Measurements from ENCODE around the gene FUCA2. TPM values are rescaled to one million over a fixed set of nuclear protein-coding genes. Genes with fewer than 3 reads are reported as not detected.

FUCA2 gene, protein sequence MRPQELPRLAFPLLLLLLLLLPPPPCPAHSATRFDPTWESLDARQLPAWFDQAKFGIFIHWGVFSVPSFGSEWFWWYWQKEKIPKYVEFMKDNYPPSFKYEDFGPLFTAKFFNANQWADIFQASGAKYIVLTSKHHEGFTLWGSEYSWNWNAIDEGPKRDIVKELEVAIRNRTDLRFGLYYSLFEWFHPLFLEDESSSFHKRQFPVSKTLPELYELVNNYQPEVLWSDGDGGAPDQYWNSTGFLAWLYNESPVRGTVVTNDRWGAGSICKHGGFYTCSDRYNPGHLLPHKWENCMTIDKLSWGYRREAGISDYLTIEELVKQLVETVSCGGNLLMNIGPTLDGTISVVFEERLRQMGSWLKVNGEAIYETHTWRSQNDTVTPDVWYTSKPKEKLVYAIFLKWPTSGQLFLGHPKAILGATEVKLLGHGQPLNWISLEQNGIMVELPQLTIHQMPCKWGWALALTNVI
- 10 to 100 TPM; 34.1 to 36.6 TPM for total RNA-seq
- 10 to 100 TPM; 17.4 to 19.6 TPM for polyA plus RNA-seq
- long read RNA-seq, donor 1, transcript FUCA2-201 (7 exons, 2,356 nt): major isoform, 200 of 245 reads
- long read RNA-seq, donor 1, partial matches to known transcripts: 18 of 245 reads
- long read RNA-seq, donor 1, other reads (novel, unspliced or antisense): 27 of 245 reads
- long read RNA-seq, donor 2, transcript FUCA2-201 (7 exons, 2,356 nt): major isoform, 44 of 63 reads
- long read RNA-seq, donor 2, partial matches to known transcripts: 2 of 63 reads
- long read RNA-seq, donor 2, other reads (novel, unspliced or antisense): 17 of 63 reads

DNA sequence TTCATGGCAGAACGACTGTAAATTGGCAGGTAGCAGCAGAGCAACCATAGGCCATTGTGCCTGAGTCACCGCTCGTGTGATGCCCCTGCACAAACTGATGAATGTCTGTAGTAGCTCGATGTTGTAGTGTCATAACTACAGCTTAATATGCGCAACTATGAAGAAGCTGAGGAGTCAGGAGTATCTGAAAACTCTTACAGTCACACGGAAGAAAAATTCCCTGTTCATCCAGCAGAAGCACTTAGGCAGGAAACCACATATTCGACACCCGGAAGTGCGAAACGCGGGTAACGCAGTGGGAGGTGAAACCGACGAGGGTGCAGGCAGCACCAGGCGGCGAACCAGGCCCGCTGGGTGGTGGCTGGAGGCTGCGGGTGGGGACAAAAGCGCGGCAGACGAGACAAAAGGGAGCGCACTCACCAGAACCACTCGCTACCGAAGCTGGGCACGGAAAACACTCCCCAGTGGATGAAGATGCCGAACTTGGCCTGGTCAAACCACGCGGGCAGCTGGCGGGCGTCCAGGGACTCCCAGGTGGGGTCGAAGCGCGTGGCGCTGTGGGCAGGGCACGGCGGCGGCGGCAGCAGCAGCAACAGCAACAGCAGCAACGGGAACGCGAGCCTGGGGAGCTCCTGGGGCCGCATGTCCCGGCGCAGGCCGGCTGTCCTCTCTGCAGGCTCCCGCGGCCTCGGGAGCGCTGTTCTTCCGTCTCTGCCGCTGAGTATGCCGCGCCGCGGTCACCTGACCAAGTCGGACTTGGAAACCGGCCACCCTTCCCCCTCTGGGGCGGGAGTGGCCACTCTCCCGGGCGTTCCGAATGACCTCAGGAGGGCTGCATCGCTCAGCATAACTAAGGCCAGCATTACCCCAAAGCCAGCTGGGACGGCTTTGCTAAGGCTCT, at the start of gene FUCA2:
Gene FUCA2, minus strand, starts transcription at position 730 of the 901 bp plus-strand sequence. Its CDS starts 86 bp downstream, at position 644.
- peak; percentile 96 for ATAC-seq (ENCODE audit: low FRiP score)
- H3K9me3 ChIP-seq (ENCODE audit: control insufficient read depth, low read length): no peaks in the 10 kb centered on the region
- no peaks in the 10 kb centered on the region for H3K4me1 ChIP-seq (ENCODE audit: control insufficient read depth in 1 of 2, insufficient read depth in 2 of 2, low read length in 2 of 2)
- H3K27ac ChIP-seq (ENCODE audit: low read depth in 1 of 2, low read length in 2 of 2): peak within 1 kb of the TSS in 1 of 2 donors; percentile 68
- no peaks in the 10 kb centered on the region for H3K27me3 ChIP-seq (ENCODE audit: control insufficient read depth in 1 of 2, insufficient read depth in 2 of 2, low read length in 1 of 2)
- intact Hi-C loops (cut with DNase I): no loop called here
- peak; percentile 97 for DNase-seq
- H3K36me3 ChIP-seq (ENCODE audit: control insufficient read depth in 1 of 2, insufficient read depth in 2 of 2, low read length in 1 of 2): peaks cover 0 to 2% of the 10 kb centered on the region in 2 donors
- 2 to 3% methylated on average over 37 to 63 of the region's 63 CpGs for WGBS, 2 donors
- peak within 1 kb of the TSS; percentile 27 to 53 for H3K4me3 ChIP-seq (ENCODE audit: low read length in 2 of 2)

DNA sequence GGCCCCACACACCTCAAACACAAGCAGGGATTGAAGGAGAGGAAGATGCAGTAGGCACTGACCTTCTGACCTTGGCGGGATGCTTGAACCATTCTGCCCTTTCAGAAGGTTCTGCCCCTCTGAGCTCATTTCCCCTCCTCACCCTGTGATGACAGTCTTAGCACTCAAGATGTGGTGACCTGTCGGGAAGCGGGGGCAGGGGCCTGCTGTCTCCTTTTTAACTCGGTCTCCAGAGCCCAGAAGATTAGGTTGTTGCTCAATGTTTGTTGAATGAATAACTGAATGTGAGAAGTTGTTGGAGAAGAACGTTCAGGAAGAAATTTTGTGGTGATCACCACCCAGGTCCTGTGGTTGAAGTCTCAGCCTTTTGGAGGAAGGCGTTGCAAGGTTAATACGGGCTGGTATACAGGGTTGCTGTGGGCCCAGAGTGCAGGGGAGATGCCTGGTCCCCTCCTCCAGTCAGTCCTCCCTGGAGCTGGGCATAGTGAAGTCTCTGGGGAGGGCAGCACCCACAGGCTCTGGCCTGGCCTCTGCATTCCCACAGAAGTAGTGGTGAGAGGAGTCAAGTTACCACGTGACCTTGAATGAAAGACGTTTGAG, 49.7 kb upstream of the FUCA2 start:
- Histone ChIP-seq H3K27me3 (ENCODE audit: control insufficient read depth in 1 of 2, insufficient read depth in 2 of 2, low read length in 1 of 2) (no peaks in the 10 kb centered on the region), H3K4me3 (ENCODE audit: low read length in 2 of 2) (no peak overlapping the region), H3K9me3 (ENCODE audit: control insufficient read depth, low read length) (no peaks in the 10 kb centered on the region), H3K36me3 (ENCODE audit: control insufficient read depth in 1 of 2, insufficient read depth in 2 of 2, low read length in 1 of 2) (no peaks in the 10 kb centered on the region), H3K27ac (ENCODE audit: low read depth in 1 of 2, low read length in 2 of 2) (no peak overlapping the region), H3K4me1 (ENCODE audit: control insufficient read depth in 1 of 2, insufficient read depth in 2 of 2, low read length in 2 of 2) (no peaks in the 10 kb centered on the region)
- DNase-seq (no peak), ATAC-seq (ENCODE audit: low FRiP score) (no peak)
- intact Hi-C loops (cut with DNase I): no loop called here
- WGBS, 2 donors: 89 to 92% methylated on average over 9 of the region's 9 CpGs

DNA sequence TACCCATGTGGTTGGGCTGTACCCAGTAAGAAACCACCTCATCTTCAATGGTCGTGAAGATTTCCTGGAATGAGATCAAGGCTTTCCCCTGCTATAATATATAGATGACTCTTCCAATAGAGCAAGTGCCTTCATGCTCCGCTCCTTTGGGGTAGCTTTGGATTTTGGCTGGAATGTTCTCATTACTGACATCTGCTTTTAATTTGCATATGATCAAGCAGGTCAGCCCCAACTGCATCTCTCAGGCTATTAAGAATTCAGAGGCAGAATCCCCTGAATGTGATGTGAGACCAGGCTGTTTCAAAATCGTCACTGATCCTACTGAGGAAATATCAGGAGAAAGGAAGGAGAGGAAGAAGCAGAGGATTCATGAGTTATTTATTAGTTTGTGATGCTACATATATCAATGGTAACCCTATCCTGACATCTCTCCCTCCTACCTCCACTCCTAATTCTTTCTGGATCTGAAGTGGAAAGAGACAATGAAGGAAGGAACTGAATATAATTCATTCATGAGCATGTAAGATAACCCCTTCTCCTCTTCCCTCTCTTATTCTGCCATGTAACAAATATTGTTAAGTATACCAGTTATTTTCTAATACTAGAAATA, 47.6 kb upstream of the FUCA2 start:
- DNase-seq: no peak
- ATAC-seq (ENCODE audit: low FRiP score): no peak
- H3K27ac ChIP-seq (ENCODE audit: low read depth in 1 of 2, low read length in 2 of 2): no peak overlapping the region
- WGBS, 2 donors: 80 to 85% methylated on average over 3 of the region's 3 CpGs
- no peak overlapping the region for H3K4me3 ChIP-seq (ENCODE audit: low read length in 2 of 2)
- no peaks in the 10 kb centered on the region for H3K27me3 ChIP-seq (ENCODE audit: control insufficient read depth in 1 of 2, insufficient read depth in 2 of 2, low read length in 1 of 2)
- H3K4me1 ChIP-seq (ENCODE audit: control insufficient read depth in 1 of 2, insufficient read depth in 2 of 2, low read length in 2 of 2): no peaks in the 10 kb centered on the region
- no peaks in the 10 kb centered on the region for H3K36me3 ChIP-seq (ENCODE audit: control insufficient read depth in 1 of 2, insufficient read depth in 2 of 2, low read length in 1 of 2)
- no peaks in the 10 kb centered on the region for H3K9me3 ChIP-seq (ENCODE audit: control insufficient read depth, low read length)
- intact Hi-C loops (cut with DNase I): no loop called here

DNA sequence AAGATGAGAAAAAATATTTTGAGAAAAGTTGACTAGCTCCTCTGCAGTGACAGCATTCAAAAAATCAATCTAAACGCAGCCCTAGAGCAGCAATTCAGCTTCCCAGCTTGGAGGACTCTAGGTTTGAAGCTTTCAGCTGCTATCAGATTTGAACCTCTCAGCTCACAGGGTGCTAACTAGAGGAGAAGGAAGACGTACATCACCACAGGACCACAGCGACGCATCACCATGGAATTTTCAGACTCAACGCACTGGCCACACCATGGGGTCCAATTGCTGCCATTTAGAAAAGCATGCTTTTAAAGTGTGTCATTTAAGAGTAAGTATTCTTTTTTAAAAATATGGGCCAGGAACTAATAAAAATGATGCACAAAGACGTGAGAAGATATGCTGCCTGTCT, 45.0 kb upstream of the FUCA2 start:
- Histone ChIP-seq H3K4me3 (ENCODE audit: low read length in 2 of 2) (no peak overlapping the region), H3K27ac (ENCODE audit: low read depth in 1 of 2, low read length in 2 of 2) (no peak overlapping the region), H3K36me3 (ENCODE audit: control insufficient read depth in 1 of 2, insufficient read depth in 2 of 2, low read length in 1 of 2) (no peaks in the 10 kb centered on the region), H3K27me3 (ENCODE audit: control insufficient read depth in 1 of 2, insufficient read depth in 2 of 2, low read length in 1 of 2) (no peaks in the 10 kb centered on the region), H3K9me3 (ENCODE audit: control insufficient read depth, low read length) (no peaks in the 10 kb centered on the region), H3K4me1 (ENCODE audit: control insufficient read depth in 1 of 2, insufficient read depth in 2 of 2, low read length in 2 of 2) (no peaks in the 10 kb centered on the region)
- ATAC-seq (ENCODE audit: low FRiP score) (no peak), DNase-seq (no peak)
- intact Hi-C loops (cut with DNase I): no loop called here
- WGBS, 2 donors: 85 to 90% methylated on average over 6 of the region's 6 CpGs

DNA sequence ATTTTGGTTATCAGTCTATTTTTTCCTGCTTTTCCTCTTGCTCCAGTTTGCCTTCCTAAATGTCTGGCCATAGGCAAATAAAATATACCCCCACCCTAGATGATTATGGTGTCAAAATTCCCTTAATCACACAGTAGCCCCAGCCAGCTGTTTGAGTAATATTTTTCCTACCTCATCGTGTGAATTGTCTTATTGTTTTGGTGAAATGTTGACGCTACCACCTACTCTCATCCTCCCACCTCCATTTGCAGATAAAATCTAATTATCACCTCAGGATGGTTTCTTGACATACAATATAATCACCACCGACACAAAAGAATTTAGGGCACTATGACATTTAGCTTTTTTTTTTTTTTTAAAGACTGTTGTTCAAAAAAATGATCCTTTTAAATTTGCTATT, 44.1 kb upstream of the FUCA2 start:
- ATAC-seq (ENCODE audit: low FRiP score) (no peak), DNase-seq (no peak)
- no peak overlapping the region for H3K27ac ChIP-seq (ENCODE audit: low read depth in 1 of 2, low read length in 2 of 2)
- H3K9me3 ChIP-seq (ENCODE audit: control insufficient read depth, low read length): no peaks in the 10 kb centered on the region
- no peaks in the 10 kb centered on the region for H3K27me3 ChIP-seq (ENCODE audit: control insufficient read depth in 1 of 2, insufficient read depth in 2 of 2, low read length in 1 of 2)
- no peaks in the 10 kb centered on the region for H3K36me3 ChIP-seq (ENCODE audit: control insufficient read depth in 1 of 2, insufficient read depth in 2 of 2, low read length in 1 of 2)
- 85 to 91% methylated on average over 3 of the region's 3 CpGs for WGBS, 2 donors
- H3K4me1 ChIP-seq (ENCODE audit: control insufficient read depth in 1 of 2, insufficient read depth in 2 of 2, low read length in 2 of 2): no peaks in the 10 kb centered on the region
- no peak overlapping the region for H3K4me3 ChIP-seq (ENCODE audit: low read length in 2 of 2)
- intact Hi-C loops (cut with DNase I): no loop called here

DNA sequence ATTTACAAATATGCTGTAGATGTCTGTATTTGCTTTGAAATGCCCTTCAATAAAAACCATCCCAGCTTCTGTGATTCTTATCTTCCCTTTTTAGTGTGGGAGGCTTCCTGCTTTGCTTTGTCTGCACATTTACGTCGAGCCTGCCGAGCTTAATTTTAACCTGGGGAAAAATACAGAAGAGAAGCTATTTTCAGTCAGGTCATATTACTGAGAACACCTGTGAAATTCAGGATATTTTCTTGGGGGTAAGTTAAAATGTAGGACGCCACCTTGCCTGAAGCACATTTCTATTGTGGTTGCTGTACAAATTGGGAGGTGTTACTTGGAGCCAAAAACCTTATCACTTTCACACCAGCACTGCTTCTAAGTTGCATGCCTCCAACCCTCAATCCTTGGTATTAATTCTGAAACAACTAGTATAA, 43.6 kb upstream of the FUCA2 start:
- WGBS, 2 donors: 69 to 73% methylated on average over 4 of the region's 4 CpGs
- Histone ChIP-seq H3K36me3 (ENCODE audit: control insufficient read depth in 1 of 2, insufficient read depth in 2 of 2, low read length in 1 of 2) (no peaks in the 10 kb centered on the region), H3K27ac (ENCODE audit: low read depth in 1 of 2, low read length in 2 of 2) (no peak overlapping the region), H3K4me1 (ENCODE audit: control insufficient read depth in 1 of 2, insufficient read depth in 2 of 2, low read length in 2 of 2) (no peaks in the 10 kb centered on the region), H3K9me3 (ENCODE audit: control insufficient read depth, low read length) (no peaks in the 10 kb centered on the region), H3K4me3 (ENCODE audit: low read length in 2 of 2) (no peak overlapping the region), H3K27me3 (ENCODE audit: control insufficient read depth in 1 of 2, insufficient read depth in 2 of 2, low read length in 1 of 2) (no peaks in the 10 kb centered on the region)
- ATAC-seq (ENCODE audit: low FRiP score) (no peak), DNase-seq (no peak)
- intact Hi-C loops (cut with DNase I): no loop called here

DNA sequence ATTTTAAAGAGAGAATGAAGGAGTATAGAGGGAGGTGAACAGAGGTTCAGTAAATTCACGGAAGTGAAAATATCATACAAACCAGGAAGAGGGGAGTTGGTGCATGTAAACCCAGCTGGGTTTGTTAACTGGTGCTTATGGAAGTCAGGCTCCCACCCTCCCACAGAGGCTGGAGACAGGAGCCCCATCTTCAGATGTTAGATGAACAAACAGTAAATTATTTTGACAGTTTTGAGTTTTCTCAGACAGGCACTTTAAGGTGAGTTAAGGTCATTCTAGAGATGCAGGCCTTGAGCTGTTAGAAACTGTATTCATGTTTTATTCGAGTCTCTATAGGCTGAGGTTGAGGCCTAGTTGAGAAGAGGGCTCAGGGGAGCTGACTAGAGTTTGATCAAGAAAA, 41.8 kb upstream of the FUCA2 start:
- Histone ChIP-seq H3K4me1 (ENCODE audit: control insufficient read depth in 1 of 2, insufficient read depth in 2 of 2, low read length in 2 of 2) (no peaks in the 10 kb centered on the region), H3K36me3 (ENCODE audit: control insufficient read depth in 1 of 2, insufficient read depth in 2 of 2, low read length in 1 of 2) (no peaks in the 10 kb centered on the region), H3K4me3 (ENCODE audit: low read length in 2 of 2) (no peak overlapping the region), H3K27me3 (ENCODE audit: control insufficient read depth in 1 of 2, insufficient read depth in 2 of 2, low read length in 1 of 2) (no peaks in the 10 kb centered on the region), H3K9me3 (ENCODE audit: control insufficient read depth, low read length) (no peaks in the 10 kb centered on the region), H3K27ac (ENCODE audit: low read depth in 1 of 2, low read length in 2 of 2) (no peak overlapping the region)
- intact Hi-C loops (cut with DNase I): no loop called here
- no peak for DNase-seq
- 96 to 97% methylated on average over 2 of the region's 2 CpGs for WGBS, 2 donors
- ATAC-seq (ENCODE audit: low FRiP score): no peak

DNA sequence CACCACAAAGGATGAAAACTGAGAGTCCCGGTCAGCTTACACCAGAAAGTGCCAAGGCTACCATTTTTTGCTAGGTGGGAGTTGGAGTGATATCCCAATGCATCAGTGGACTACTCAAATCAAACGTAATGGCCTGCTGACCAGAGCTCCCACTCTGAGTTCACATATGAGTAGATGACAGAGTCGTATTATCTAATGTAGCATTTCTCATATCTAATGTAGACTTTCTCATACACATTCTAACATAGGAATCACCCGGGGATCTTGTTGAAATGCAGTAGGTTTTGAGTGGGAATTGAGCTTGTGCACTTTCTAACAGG, 38.4 kb upstream of the FUCA2 start:
- no peaks in the 10 kb centered on the region for H3K36me3 ChIP-seq (ENCODE audit: control insufficient read depth in 1 of 2, insufficient read depth in 2 of 2, low read length in 1 of 2)
- ATAC-seq (ENCODE audit: low FRiP score) (no peak), DNase-seq (no peak)
- no peaks in the 10 kb centered on the region for H3K4me1 ChIP-seq (ENCODE audit: control insufficient read depth in 1 of 2, insufficient read depth in 2 of 2, low read length in 2 of 2)
- no peak overlapping the region for H3K4me3 ChIP-seq (ENCODE audit: low read length in 2 of 2)
- intact Hi-C loops (cut with DNase I): no loop called here
- H3K27ac ChIP-seq (ENCODE audit: low read depth in 1 of 2, low read length in 2 of 2): no peak overlapping the region
- WGBS, 2 donors: 91 to 96% methylated on average over 4 of the region's 4 CpGs
- no peaks in the 10 kb centered on the region for H3K27me3 ChIP-seq (ENCODE audit: control insufficient read depth in 1 of 2, insufficient read depth in 2 of 2, low read length in 1 of 2)
- H3K9me3 ChIP-seq (ENCODE audit: control insufficient read depth, low read length): no peaks in the 10 kb centered on the region
